GM21381 (cell line): ENCODE measurements around the gene TCAIM.
A peak's percentile ranks its signal among the peaks of the same experiment; 100 is the strongest.
"Not testable (repeated sequence)": the region's sequence is repeated elsewhere in the genome, so short reads cannot be mapped to it uniquely, and the experiment has no call there.

Experiments used
- ATAC-seq: cut with Tn5 transposase; IDR thresholded peaks from one replicate; pipeline ENCODE4 v1.9.1; 2021; ENCODE audit warnings: mild to moderate bottlenecking, moderate library complexity; ENCODE audit not compliant: unreplicated experiment

The TCAIM gene

GRCh38 chr3:44414517-44415090 lies 76.0 kb downstream of the TCAIM start:
- no peak for ATAC-seq

GRCh38 chr3:44415421-44415820 lies 76.9 kb downstream of the TCAIM start:
- no peak for ATAC-seq

GRCh38 chr3:44416031-44417030 lies 77.8 kb downstream of the TCAIM start:
- no peak for ATAC-seq

- ATAC-seq, result not testable (repeated sequence)
These were observed 79.6 kb downstream of the TCAIM start for GRCh38 chr3:44418118-44418517.

GRCh38 chr3:44418549-44418948 lies 80.0 kb downstream of the TCAIM start:
- no peak for ATAC-seq

GRCh38 chr3:44419116-44419922 lies 80.8 kb downstream of the TCAIM start:
- ATAC-seq, result no peak

GRCh38 chr3:44419923-44420650 lies 81.5 kb downstream of the TCAIM start:
- ATAC-seq, result no peak

- no peak for ATAC-seq
These were observed 82.1 kb downstream of the TCAIM start for GRCh38 chr3:44420676-44421075.

- ATAC-seq, result no peak
These were observed 82.7 kb downstream of the TCAIM start for GRCh38 chr3:44421280-44421679.

- ATAC-seq, result no peak
These were observed 86.2 kb downstream of the TCAIM start for GRCh38 chr3:44424758-44425157.

- no peak for ATAC-seq
These were observed 89.1 kb downstream of the TCAIM start for GRCh38 chr3:44427683-44428082.

GRCh38 chr3:44428910-44429309 lies 90.3 kb downstream of the TCAIM start:
- ATAC-seq, result no peak

GRCh38 chr3:44429459-44429858 lies 90.9 kb downstream of the TCAIM start:
- ATAC-seq, result no peak

GRCh38 chr3:44430466-44430865 lies 91.9 kb downstream of the TCAIM start:
- ATAC-seq, result no peak

- no peak for ATAC-seq
These were observed 96.4 kb downstream of the TCAIM start for GRCh38 chr3:44434834-44435510.

GRCh38 chr3:44436181-44436580 lies 97.6 kb downstream of the TCAIM start:
- ATAC-seq, result no peak

GRCh38 chr3:44437800-44438199 lies 99.2 kb downstream of the TCAIM start:
- ATAC-seq, result no peak

GRCh38 chr3:44439499-44440295 lies 101.1 kb downstream of the TCAIM start:
- peak; percentile 94 for ATAC-seq

- ATAC-seq, result no peak
These were observed 104.2 kb downstream of the TCAIM start for GRCh38 chr3:44442596-44443309.
